ENCODE data around the gene MYO18B. TPM values are rescaled to one million over a fixed set of nuclear protein-coding genes. Genes with fewer than 3 reads are reported as not detected.

The MYO18B gene
- total RNA-seq, 1 experiment from 2014 or later, result 0.05 TPM

- no TSS peak for BruUV-seq (replicated peaks)
- Histone ChIP-seq H2AFZ (ENCODE audit: low read depth, low read length, poor library complexity, severe bottlenecking) (no peak overlapping the region), H3K27me3 (ENCODE audit: insufficient read depth, low read length) (no peaks in the 10 kb centered on the region), H3K27ac (ENCODE audit: low read depth, low read length) (no peak overlapping the region), H3K79me2 (ENCODE audit: insufficient read depth, low read length) (no peaks in the 10 kb centered on the region), H3K4me1 (ENCODE audit: control insufficient read depth in 1 of 2, insufficient read depth in 2 of 2, low read length in 2 of 2) (no peaks in the 10 kb centered on the region), H3K4me2 (ENCODE audit: low read length) (no peak overlapping the region), H3K4me3 (replicated peaks in 1 of 2; ENCODE audit: low read depth in 1 of 2, low read length in 2 of 2) (no peak overlapping the region), H3K36me3 (ENCODE audit: control insufficient read depth in 1 of 2, insufficient read depth in 2 of 2, low read length in 2 of 2) (no peaks in the 10 kb centered on the region), H3K9me3 (ENCODE audit: control insufficient read depth in 1 of 2, insufficient read depth in 1 of 2, low read depth in 1 of 2, low read length in 2 of 2) (no peaks in the 10 kb centered on the region), H3K9me2 (ENCODE audit: insufficient read depth) (no peaks in the 10 kb centered on the region), H3K9ac (ENCODE audit: low read length) (no peak overlapping the region), H4K20me1 (ENCODE audit: insufficient read depth) (no peaks in the 10 kb centered on the region)
- ChIA-PET CTCF (no interaction called here), RAD21 (ENCODE audit: low non-redundant PET in 1 of 2, low total read pairs in 2 of 2, uncharacterized antibody in 2 of 2, unreplicated experiment in 2 of 2) (no interaction called here), POLR2A (no interaction called here)
- no peak for DNase-seq (ENCODE audit: low read depth, low spot score)
- no peak for ATAC-seq
- no peak for TF ChIP-seq MAX (IDR thresholded peaks at IDR 0.05)
- TF ChIP-seq CBX3 (IDR thresholded peaks at IDR 0.05; ENCODE audit: low read depth), result no peak
- TF ChIP-seq POLR2AphosphoS5 (IDR thresholded peaks at IDR 0.05; ENCODE audit: low read depth, low read length), result no peak
- TF ChIP-seq SIN3A (IDR thresholded peaks at IDR 0.05; ENCODE audit: low read depth), result no peak
- TF ChIP-seq CTCF (IDR thresholded peaks at IDR 0.05 in 2 of 3, conservative IDR thresholded peaks at IDR 0.05 in 1 of 3; ENCODE audit: borderline replicate concordance in 1 of 3, insufficient read depth in 1 of 3, low read depth in 2 of 3, low read length in 2 of 3), result no peak
- TF ChIP-seq, protein P1, sequence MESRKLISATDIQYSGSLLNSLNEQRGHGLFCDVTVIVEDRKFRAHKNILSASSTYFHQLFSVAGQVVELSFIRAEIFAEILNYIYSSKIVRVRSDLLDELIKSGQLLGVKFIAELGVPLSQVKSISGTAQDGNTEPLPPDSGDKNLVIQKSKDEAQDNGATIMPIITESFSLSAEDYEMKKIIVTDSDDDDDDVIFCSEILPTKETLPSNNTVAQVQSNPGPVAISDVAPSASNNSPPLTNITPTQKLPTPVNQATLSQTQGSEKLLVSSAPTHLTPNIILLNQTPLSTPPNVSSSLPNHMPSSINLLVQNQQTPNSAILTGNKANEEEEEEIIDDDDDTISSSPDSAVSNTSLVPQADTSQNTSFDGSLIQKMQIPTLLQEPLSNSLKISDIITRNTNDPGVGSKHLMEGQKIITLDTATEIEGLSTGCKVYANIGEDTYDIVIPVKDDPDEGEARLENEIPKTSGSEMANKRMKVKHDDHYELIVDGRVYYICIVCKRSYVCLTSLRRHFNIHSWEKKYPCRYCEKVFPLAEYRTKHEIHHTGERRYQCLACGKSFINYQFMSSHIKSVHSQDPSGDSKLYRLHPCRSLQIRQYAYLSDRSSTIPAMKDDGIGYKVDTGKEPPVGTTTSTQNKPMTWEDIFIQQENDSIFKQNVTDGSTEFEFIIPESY (IDR thresholded peaks at IDR 0.05; ENCODE audit: extremely low read depth, insufficient replicate concordance, low read length), result no peak
- TF ChIP-seq JUND (IDR thresholded peaks at IDR 0.05), result no peak
- TF ChIP-seq ATF3 (IDR thresholded peaks at IDR 0.05), result no peak
- no peak for TF ChIP-seq TCF7L2 (IDR thresholded peaks at IDR 0.05; ENCODE audit: borderline replicate concordance, extremely low read depth, insufficient read depth, insufficient read length)
- TF ChIP-seq ZNF274 (IDR thresholded peaks at IDR 0.05; ENCODE audit: low read depth, low read length), result no peak
- TF ChIP-seq CEBPB (IDR thresholded peaks at IDR 0.05; ENCODE audit: low read depth), result no peak
- no peak for TF ChIP-seq RAD21 (IDR thresholded peaks at IDR 0.05; ENCODE audit: low read depth)
- TF ChIP-seq ZFX (IDR thresholded peaks at IDR 0.05), result no peak
- TF ChIP-seq ELF1 (IDR thresholded peaks at IDR 0.05; ENCODE audit: borderline replicate concordance, low read depth), result no peak
- no peak for TF ChIP-seq EGR1 (IDR thresholded peaks at IDR 0.05; ENCODE audit: low read depth)
- TF ChIP-seq REST (IDR thresholded peaks at IDR 0.05; ENCODE audit: low read depth), result no peak
- TF ChIP-seq SP1 (IDR thresholded peaks at IDR 0.05; ENCODE audit: low read depth), result no peak
- intact Hi-C loops (cut with micrococcal nuclease), result loop anchor here (5.0 kb wide), 1 partner anchor 538 kb away; no protein-coding TSS in a partner anchor
Measured at GRCh38 chr22:25775531-25775930, 33.5 kb downstream of the MYO18B start.
